ENCODE results near the gene BEAN1. TPM values are rescaled to one million over a fixed set of nuclear protein-coding genes. Genes with fewer than 3 reads are reported as not detected.
"Not testable (repeated sequence)": the region's sequence is repeated elsewhere in the genome, so short reads cannot be mapped to it uniquely, and the experiment has no call there.

BEAN1 gene
- total RNA-seq, 1 donor from 2014 or later = not detected

- peaks cover 24% of the 10 kb centered on the region for H3K4me1 Mint-ChIP-seq (ENCODE audit: low read depth)
- no peak overlapping the region for H3K27ac Mint-ChIP-seq
- TF ChIP-seq, protein P1, sequence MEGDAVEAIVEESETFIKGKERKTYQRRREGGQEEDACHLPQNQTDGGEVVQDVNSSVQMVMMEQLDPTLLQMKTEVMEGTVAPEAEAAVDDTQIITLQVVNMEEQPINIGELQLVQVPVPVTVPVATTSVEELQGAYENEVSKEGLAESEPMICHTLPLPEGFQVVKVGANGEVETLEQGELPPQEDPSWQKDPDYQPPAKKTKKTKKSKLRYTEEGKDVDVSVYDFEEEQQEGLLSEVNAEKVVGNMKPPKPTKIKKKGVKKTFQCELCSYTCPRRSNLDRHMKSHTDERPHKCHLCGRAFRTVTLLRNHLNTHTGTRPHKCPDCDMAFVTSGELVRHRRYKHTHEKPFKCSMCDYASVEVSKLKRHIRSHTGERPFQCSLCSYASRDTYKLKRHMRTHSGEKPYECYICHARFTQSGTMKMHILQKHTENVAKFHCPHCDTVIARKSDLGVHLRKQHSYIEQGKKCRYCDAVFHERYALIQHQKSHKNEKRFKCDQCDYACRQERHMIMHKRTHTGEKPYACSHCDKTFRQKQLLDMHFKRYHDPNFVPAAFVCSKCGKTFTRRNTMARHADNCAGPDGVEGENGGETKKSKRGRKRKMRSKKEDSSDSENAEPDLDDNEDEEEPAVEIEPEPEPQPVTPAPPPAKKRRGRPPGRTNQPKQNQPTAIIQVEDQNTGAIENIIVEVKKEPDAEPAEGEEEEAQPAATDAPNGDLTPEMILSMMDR (IDR thresholded peaks at IDR 0.05; ENCODE audit: unreplicated experiment) = no peak
- H3K36me3 Mint-ChIP-seq (ENCODE audit: insufficient read depth) = peaks cover 19% of the 10 kb centered on the region
- no peaks in the 10 kb centered on the region for H3K9me3 Mint-ChIP-seq (ENCODE audit: low read depth)
- DNase-seq (ENCODE audit: low spot score, unreplicated experiment) = no peak
- H3K27me3 Mint-ChIP-seq = no peaks in the 10 kb centered on the region
- H3K4me3 Mint-ChIP-seq (ENCODE audit: low read depth) = no peak overlapping the region
Measured at GRCh38 chr16:66512272-66513110, 85.4 kb downstream of the BEAN1 start.

GRCh38 chr16:66513111-66513723 is 86.1 kb downstream of the BEAN1 start:
- Mint-ChIP-seq H3K4me3 (ENCODE audit: low read depth) (no peak overlapping the region), H3K4me1 (ENCODE audit: low read depth) (peaks cover 20% of the 10 kb centered on the region), H3K27ac (no peak overlapping the region), H3K36me3 (ENCODE audit: insufficient read depth) (peaks cover 17% of the 10 kb centered on the region), H3K9me3 (ENCODE audit: low read depth) (no peaks in the 10 kb centered on the region), H3K27me3 (no peaks in the 10 kb centered on the region)
- no peak for DNase-seq (ENCODE audit: low spot score, unreplicated experiment)
- TF ChIP-seq, protein P1 (IDR thresholded peaks at IDR 0.05; ENCODE audit: unreplicated experiment) = no peak

GRCh38 chr16:66514391-66514790 is 87.3 kb downstream of the BEAN1 start:
- peak overlapping the region; percentile 62 for H3K27ac Mint-ChIP-seq
- H3K9me3 Mint-ChIP-seq (ENCODE audit: low read depth); H3K27me3 Mint-ChIP-seq; DNase-seq (ENCODE audit: low spot score, unreplicated experiment); H3K4me3 Mint-ChIP-seq (ENCODE audit: low read depth): not testable (repeated sequence)
- peaks cover 17% of the 10 kb centered on the region for H3K36me3 Mint-ChIP-seq (ENCODE audit: insufficient read depth)
- peaks cover 20% of the 10 kb centered on the region for H3K4me1 Mint-ChIP-seq (ENCODE audit: low read depth)

GRCh38 chr16:66514980-66515595 is 88.0 kb downstream of the BEAN1 start:
- H3K4me1 Mint-ChIP-seq (ENCODE audit: low read depth) = peaks cover 20% of the 10 kb centered on the region
- peak overlapping the region; percentile 90 for H3K27ac Mint-ChIP-seq

GRCh38 chr16:66515596-66516508 is 88.8 kb downstream of the BEAN1 start:
- Mint-ChIP-seq H3K4me3 (ENCODE audit: low read depth) (no peak overlapping the region), H3K4me1 (ENCODE audit: low read depth) (peaks cover 20% of the 10 kb centered on the region), H3K27me3 (no peaks in the 10 kb centered on the region), H3K9me3 (ENCODE audit: low read depth) (no peaks in the 10 kb centered on the region), H3K27ac (peak overlapping the region; percentile 90), H3K36me3 (ENCODE audit: insufficient read depth) (peaks cover 13% of the 10 kb centered on the region)
- TF ChIP-seq, protein P1 (IDR thresholded peaks at IDR 0.05; ENCODE audit: unreplicated experiment) = peak; percentile 16
- no peak for DNase-seq (ENCODE audit: low spot score, unreplicated experiment)

More at GRCh38 chr16:66514980-66515595, 88.0 kb downstream of the BEAN1 start:
- not testable (repeated sequence) for H3K27me3 Mint-ChIP-seq; DNase-seq (ENCODE audit: low spot score, unreplicated experiment); H3K9me3 Mint-ChIP-seq (ENCODE audit: low read depth); H3K4me3 Mint-ChIP-seq (ENCODE audit: low read depth)
- H3K36me3 Mint-ChIP-seq (ENCODE audit: insufficient read depth) = peaks cover 15% of the 10 kb centered on the region

DNA sequence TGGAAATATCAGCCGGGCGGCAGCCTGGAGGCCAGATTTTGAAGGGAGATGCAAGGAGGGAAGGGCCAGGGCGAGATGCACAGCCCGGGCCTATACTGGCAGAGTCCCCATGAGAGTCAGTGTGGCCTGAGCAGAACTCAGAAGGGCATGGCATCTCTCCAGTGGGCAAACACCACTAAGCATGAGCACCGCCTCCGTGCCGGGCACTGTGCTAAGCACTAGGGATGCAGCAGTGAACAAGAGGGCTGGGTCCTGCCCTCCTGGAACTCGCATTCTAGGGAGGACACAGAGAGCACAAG is 89.4 kb downstream of the BEAN1 start:
- Mint-ChIP-seq H3K27me3 (no peaks in the 10 kb centered on the region), H3K9me3 (ENCODE audit: low read depth) (no peaks in the 10 kb centered on the region), H3K36me3 (ENCODE audit: insufficient read depth) (peaks cover 13% of the 10 kb centered on the region), H3K4me3 (ENCODE audit: low read depth) (no peak overlapping the region), H3K27ac (peak overlapping the region; percentile 86), H3K4me1 (ENCODE audit: low read depth) (peaks cover 20% of the 10 kb centered on the region)
- no peak for DNase-seq (ENCODE audit: low spot score, unreplicated experiment)
- TF ChIP-seq, protein P1 (IDR thresholded peaks at IDR 0.05; ENCODE audit: unreplicated experiment) = no peak
